Loucy (cell line): Measurements from ENCODE around the gene CYGB.

Experiments
- CTCF ChIP-seq: fragments of 200-600 bp; sonication (generic); conservative IDR thresholded peaks from 2 replicates; pipeline ENCODE4 v1.5.1; 2014; ENCODE audit warnings: mild to moderate bottlenecking, antibody characterized with exemption, low read length
- EZH2phosphoT487 ChIP-seq: fragments of 200-600 bp; IDR thresholded peaks from 2 replicates; pipeline ENCODE4 v1.6.1; 2018; ENCODE audit warnings: antibody characterized with exemption, mild to moderate bottlenecking, moderate library complexity, borderline replicate concordance

GRCh38 chr17:76554131-76554530, 16.6 kb upstream of the CYGB start:
- no peak for TF ChIP-seq CTCF
- no peak for TF ChIP-seq EZH2phosphoT487
